ENCODE results near the gene DENND4B. TPM values are rescaled to one million over a fixed set of nuclear protein-coding genes. Genes with fewer than 3 reads are reported as not detected.

Gene DENND4B
- total and polyA plus RNA-seq, 9 of the 15 experiments (the other 6 are each of a cell fraction or from before 2014, with no cell fraction given) = 9.5 to 80.5 (median 23.1) TPM

- TF ChIP-seq ZNF551 (CRISPR knock-in tag; IDR thresholded peaks at IDR 0.05) (no peak), ARID4B (CRISPR knock-in tag; IDR thresholded peaks at IDR 0.05) (peak; percentile 75; the same call in 1 of the 2 replicates), BRD4 (IDR thresholded peaks at IDR 0.05) (peak; percentile 65; the same call in 1 of the 2 replicates), MCM3 (IDR thresholded peaks at IDR 0.05) (no peak), GABPA (tag; conservative IDR thresholded peaks at IDR 0.05; ENCODE audit: low read depth) (0 out of 2 replicates have a peak, but pooled peaks have one; percentile 3), EGR1 (conservative IDR thresholded peaks at IDR 0.05) (peak; percentile 87), SMC3 (conservative IDR thresholded peaks at IDR 0.05; ENCODE audit: insufficient read depth, low read depth, low read length) (0 out of 2 replicates have a peak, but pooled peaks have one; percentile 5), CREB3L1 (IDR thresholded peaks at IDR 0.05; ENCODE audit: borderline replicate concordance, low read depth) (no peak), UBTF (IDR thresholded peaks at IDR 0.05; ENCODE audit: borderline replicate concordance in 1 of 2, low read depth in 2 of 2, low read length in 2 of 2) (peak in 1 of 2 experiments; percentile 87; a peak in 2 of 4 replicates), ELK3 (CRISPR knock-in tag; IDR thresholded peaks at IDR 0.05) (no peak), BDP1 (IDR thresholded peaks at IDR 0.05; ENCODE audit: insufficient read depth, insufficient read length) (no peak), MAX (CRISPR knock-in tag; IDR thresholded peaks at IDR 0.05) (peak; percentile 46; the same call in 1 of the 2 replicates), TCFL5 (CRISPR knock-in tag; conservative IDR thresholded peaks at IDR 0.05) (no peak), YY1 (IDR thresholded peaks at IDR 0.05; ENCODE audit: borderline replicate concordance in 1 of 3, control insufficient read depth in 1 of 3, extremely low read depth in 1 of 3, insufficient read depth in 3 of 3, insufficient read length in 1 of 3, insufficient replicate concordance in 2 of 3, low read depth in 1 of 3, low read length in 2 of 3) (peak in 1 of 3 experiments; percentile 65)
Measured at GRCh38 chr1:153922076-153922971, 24.2 kb downstream of the DENND4B start (continued).

All from K562 (cell line).